ENCODE results near the gene HDX.
"Not testable (repeated sequence)": the region's sequence is repeated elsewhere in the genome, so short reads cannot be mapped to it uniquely, and the experiment has no call there.

Gene HDX

GRCh38 chrX:84336646-84337045 is 165.6 kb downstream of the HDX start:
- H3K27me3 ChIP-seq (replicated peaks in 2 of 5; ENCODE audit: control insufficient read depth in 4 of 5, insufficient read depth in 5 of 5, low read length in 4 of 5) = no peaks in the 10 kb centered on the region
- no peak overlapping the region for H3K4me3 ChIP-seq (ENCODE audit: control insufficient read depth in 1 of 7, extremely low read depth in 1 of 7, insufficient read depth in 4 of 7, low read depth in 2 of 7, low read length in 6 of 7)
- WGBS (ENCODE audit: insufficient coverage) = 100% methylated on average over 1 of the region's 3 CpGs
- H3K36me3 ChIP-seq (ENCODE audit: control insufficient read depth in 4 of 4, insufficient read depth in 4 of 4, low read length in 3 of 4) = no peaks in the 10 kb centered on the region
- ChIA-PET CTCF (no interaction called here), POLR2A (no interaction called here)
- H3K9me3 ChIP-seq (ENCODE audit: control extremely low read depth in 1 of 5, control insufficient read depth in 4 of 5, insufficient read depth in 2 of 5, low read depth in 1 of 5, low read length in 4 of 5) = no peaks in the 10 kb centered on the region
- H3K27ac ChIP-seq (ENCODE audit: insufficient read depth in 1 of 2, low read depth in 1 of 2, low read length in 2 of 2, poor library complexity in 1 of 2, severe bottlenecking in 2 of 2) = no peak overlapping the region
- no peaks in the 10 kb centered on the region for H3K4me1 ChIP-seq (ENCODE audit: control extremely low read depth in 1 of 4, control insufficient read depth in 4 of 4, insufficient read depth in 4 of 4, low read length in 3 of 4)
- no peak for DNase-seq

GRCh38 chrX:84335121-84335520 is 167.1 kb downstream of the HDX start:
- WGBS (ENCODE audit: insufficient coverage) = 77% methylated on average over 1 of the region's 1 CpG
- ChIA-PET CTCF (no interaction called here), POLR2A (no interaction called here)
- no peaks in the 10 kb centered on the region for H3K36me3 ChIP-seq (ENCODE audit: control insufficient read depth in 4 of 4, insufficient read depth in 4 of 4, low read length in 3 of 4)
- H3K4me3 ChIP-seq (ENCODE audit: control insufficient read depth in 1 of 7, extremely low read depth in 1 of 7, insufficient read depth in 4 of 7, low read depth in 2 of 7, low read length in 6 of 7) = no peak overlapping the region
- no peaks in the 10 kb centered on the region for H3K4me1 ChIP-seq (ENCODE audit: control extremely low read depth in 1 of 4, control insufficient read depth in 4 of 4, insufficient read depth in 4 of 4, low read length in 3 of 4)
- no peak overlapping the region for H3K27ac ChIP-seq (ENCODE audit: insufficient read depth in 1 of 2, low read depth in 1 of 2, low read length in 2 of 2, poor library complexity in 1 of 2, severe bottlenecking in 2 of 2)
- no peaks in the 10 kb centered on the region for H3K9me3 ChIP-seq (ENCODE audit: control extremely low read depth in 1 of 5, control insufficient read depth in 4 of 5, insufficient read depth in 2 of 5, low read depth in 1 of 5, low read length in 4 of 5)
- no peak for DNase-seq
- no peaks in the 10 kb centered on the region for H3K27me3 ChIP-seq (replicated peaks in 2 of 5; ENCODE audit: control insufficient read depth in 4 of 5, insufficient read depth in 5 of 5, low read length in 4 of 5)

GRCh38 chrX:84322083-84322827 is 180.0 kb downstream of the HDX start:
- ChIA-PET CTCF (no interaction called here), POLR2A (no interaction called here)
- no peak overlapping the region for H3K4me3 ChIP-seq (ENCODE audit: control insufficient read depth in 1 of 7, extremely low read depth in 1 of 7, insufficient read depth in 4 of 7, low read depth in 2 of 7, low read length in 6 of 7)
- 63% methylated on average over 2 of the region's 2 CpGs for WGBS (ENCODE audit: insufficient coverage)
- no peaks in the 10 kb centered on the region for H3K36me3 ChIP-seq (ENCODE audit: control insufficient read depth in 4 of 4, insufficient read depth in 4 of 4, low read length in 3 of 4)
- no peak overlapping the region for H3K27ac ChIP-seq (ENCODE audit: insufficient read depth in 1 of 2, low read depth in 1 of 2, low read length in 2 of 2, poor library complexity in 1 of 2, severe bottlenecking in 2 of 2)
- H3K27me3 ChIP-seq (replicated peaks in 2 of 5; ENCODE audit: control insufficient read depth in 4 of 5, insufficient read depth in 5 of 5, low read length in 4 of 5) = no peaks in the 10 kb centered on the region
- H3K4me1 ChIP-seq (ENCODE audit: control extremely low read depth in 1 of 4, control insufficient read depth in 4 of 4, insufficient read depth in 4 of 4, low read length in 3 of 4) = no peaks in the 10 kb centered on the region
- DNase-seq = no peak
- no peaks in the 10 kb centered on the region for H3K9me3 ChIP-seq (ENCODE audit: control extremely low read depth in 1 of 5, control insufficient read depth in 4 of 5, insufficient read depth in 2 of 5, low read depth in 1 of 5, low read length in 4 of 5)

DNA sequence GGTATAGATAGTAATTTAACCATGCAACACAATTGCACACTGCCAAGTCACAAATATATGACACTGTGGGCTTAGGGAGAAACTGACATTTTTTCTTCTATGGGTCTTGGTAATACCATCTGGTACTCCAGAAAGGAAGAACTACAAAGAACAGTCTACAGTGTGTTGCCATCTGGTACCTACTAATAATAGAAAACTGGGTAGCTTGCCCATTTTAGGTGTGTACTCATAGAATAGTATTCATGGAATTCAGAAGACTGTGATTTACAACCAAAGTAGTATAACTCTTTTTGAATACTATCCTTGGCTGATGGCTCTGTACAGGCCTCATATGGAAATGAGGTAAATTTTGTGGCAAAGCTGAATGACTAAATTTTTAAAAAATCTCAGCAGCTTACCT is 181.6 kb downstream of the HDX start:
- no peak overlapping the region for H3K4me3 ChIP-seq (ENCODE audit: control insufficient read depth in 1 of 7, extremely low read depth in 1 of 7, insufficient read depth in 4 of 7, low read depth in 2 of 7, low read length in 6 of 7)
- no peak for DNase-seq
- no peaks in the 10 kb centered on the region for H3K27me3 ChIP-seq (replicated peaks in 2 of 5; ENCODE audit: control insufficient read depth in 4 of 5, insufficient read depth in 5 of 5, low read length in 4 of 5)
- H3K4me1 ChIP-seq (ENCODE audit: control extremely low read depth in 1 of 4, control insufficient read depth in 4 of 4, insufficient read depth in 4 of 4, low read length in 3 of 4) = no peaks in the 10 kb centered on the region
- H3K36me3 ChIP-seq (ENCODE audit: control insufficient read depth in 4 of 4, insufficient read depth in 4 of 4, low read length in 3 of 4) = no peaks in the 10 kb centered on the region
- H3K27ac ChIP-seq (ENCODE audit: insufficient read depth in 1 of 2, low read depth in 1 of 2, low read length in 2 of 2, poor library complexity in 1 of 2, severe bottlenecking in 2 of 2) = no peak overlapping the region
- ChIA-PET CTCF (no interaction called here), POLR2A (no interaction called here)
- no peaks in the 10 kb centered on the region for H3K9me3 ChIP-seq (ENCODE audit: control extremely low read depth in 1 of 5, control insufficient read depth in 4 of 5, insufficient read depth in 2 of 5, low read depth in 1 of 5, low read length in 4 of 5)

- 75% methylated on average over 3 of the region's 3 CpGs for WGBS (ENCODE audit: insufficient coverage)
- POLR2A ChIA-PET = no interaction called here
Observed at GRCh38 chrX:84320023-84320422, 182.2 kb downstream of the HDX start.

DNA sequence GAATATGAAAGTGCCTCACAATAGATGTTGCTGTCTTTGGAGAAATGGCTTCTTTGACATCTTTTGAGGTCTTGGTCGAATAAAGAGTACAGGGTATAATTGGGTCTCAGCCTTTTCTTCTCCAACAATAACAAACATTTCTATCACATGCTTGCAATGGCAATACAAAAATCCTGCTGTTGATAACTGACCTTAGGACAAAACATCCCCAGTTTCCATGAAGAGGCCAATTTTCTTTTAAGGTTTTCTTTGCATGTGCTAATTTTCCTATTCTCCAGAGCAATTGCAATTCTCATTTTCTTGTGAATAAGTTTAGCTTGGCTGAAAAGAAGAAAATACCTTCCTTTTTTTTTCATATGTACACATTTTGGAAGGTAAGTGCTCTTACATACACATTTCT is 183.6 kb downstream of the HDX start:
- Histone ChIP-seq H3K4me1 (ENCODE audit: control extremely low read depth in 1 of 4, control insufficient read depth in 4 of 4, insufficient read depth in 4 of 4, low read length in 3 of 4) (no peaks in the 10 kb centered on the region), H3K27me3 (replicated peaks in 2 of 5; ENCODE audit: control insufficient read depth in 4 of 5, insufficient read depth in 5 of 5, low read length in 4 of 5) (no peaks in the 10 kb centered on the region), H3K27ac (ENCODE audit: insufficient read depth in 1 of 2, low read depth in 1 of 2, low read length in 2 of 2, poor library complexity in 1 of 2, severe bottlenecking in 2 of 2) (no peak overlapping the region), H3K9me3 (ENCODE audit: control extremely low read depth in 1 of 5, control insufficient read depth in 4 of 5, insufficient read depth in 2 of 5, low read depth in 1 of 5, low read length in 4 of 5) (no peaks in the 10 kb centered on the region), H3K36me3 (ENCODE audit: control insufficient read depth in 4 of 4, insufficient read depth in 4 of 4, low read length in 3 of 4) (no peaks in the 10 kb centered on the region), H3K4me3 (ENCODE audit: control insufficient read depth in 1 of 7, extremely low read depth in 1 of 7, insufficient read depth in 4 of 7, low read depth in 2 of 7, low read length in 6 of 7) (no peak overlapping the region)
- CTCF ChIA-PET = no interaction called here
- WGBS (ENCODE audit: insufficient coverage) = no CpG with 5 or more reads among the region's 1 CpG
- no peak for DNase-seq
- POLR2A ChIA-PET = no interaction called here

More at GRCh38 chrX:84320023-84320422, 182.2 kb downstream of the HDX start:
- no peaks in the 10 kb centered on the region for H3K27me3 ChIP-seq (replicated peaks in 2 of 5; ENCODE audit: control insufficient read depth in 4 of 5, insufficient read depth in 5 of 5, low read length in 4 of 5)
- no peaks in the 10 kb centered on the region for H3K36me3 ChIP-seq (ENCODE audit: control insufficient read depth in 4 of 4, insufficient read depth in 4 of 4, low read length in 3 of 4)
- H3K4me1 ChIP-seq (ENCODE audit: control extremely low read depth in 1 of 4, control insufficient read depth in 4 of 4, insufficient read depth in 4 of 4, low read length in 3 of 4) = no peaks in the 10 kb centered on the region
- no peak overlapping the region for H3K27ac ChIP-seq (ENCODE audit: insufficient read depth in 1 of 2, low read depth in 1 of 2, low read length in 2 of 2, poor library complexity in 1 of 2, severe bottlenecking in 2 of 2)
- CTCF ChIA-PET = no interaction called here
- no peak overlapping the region for H3K4me3 ChIP-seq (ENCODE audit: control insufficient read depth in 1 of 7, extremely low read depth in 1 of 7, insufficient read depth in 4 of 7, low read depth in 2 of 7, low read length in 6 of 7)
- no peak for DNase-seq
- H3K9me3 ChIP-seq (ENCODE audit: control extremely low read depth in 1 of 5, control insufficient read depth in 4 of 5, insufficient read depth in 2 of 5, low read depth in 1 of 5, low read length in 4 of 5) = no peaks in the 10 kb centered on the region

GRCh38 chrX:84315946-84316345 is 186.3 kb downstream of the HDX start:
- DNase-seq; H3K4me1 ChIP-seq (ENCODE audit: control extremely low read depth in 1 of 4, control insufficient read depth in 4 of 4, insufficient read depth in 4 of 4, low read length in 3 of 4); H3K27ac ChIP-seq (ENCODE audit: insufficient read depth in 1 of 2, low read depth in 1 of 2, low read length in 2 of 2, poor library complexity in 1 of 2, severe bottlenecking in 2 of 2); CTCF ChIA-PET; H3K36me3 ChIP-seq (ENCODE audit: control insufficient read depth in 4 of 4, insufficient read depth in 4 of 4, low read length in 3 of 4); H3K4me3 ChIP-seq (ENCODE audit: control insufficient read depth in 1 of 7, extremely low read depth in 1 of 7, insufficient read depth in 4 of 7, low read depth in 2 of 7, low read length in 6 of 7); H3K27me3 ChIP-seq (replicated peaks in 2 of 5; ENCODE audit: control insufficient read depth in 4 of 5, insufficient read depth in 5 of 5, low read length in 4 of 5); POLR2A ChIA-PET; H3K9me3 ChIP-seq (ENCODE audit: control extremely low read depth in 1 of 5, control insufficient read depth in 4 of 5, insufficient read depth in 2 of 5, low read depth in 1 of 5, low read length in 4 of 5): not testable (repeated sequence)

Measured in common myeloid progenitor, CD34-positive (primary cell).